HG03025 (cell line): ENCODE results near the gene BLZF1.
A peak's percentile ranks its signal among the peaks of the same experiment; 100 is the strongest.
"Not testable (repeated sequence)": the region's sequence is repeated elsewhere in the genome, so short reads cannot be mapped to it uniquely, and the experiment has no call there.

Experiments used
- ATAC-seq: cut with Tn5 transposase; IDR thresholded peaks from one replicate; pipeline ENCODE4 v1.9.1; 2021; ENCODE audit warnings: mild to moderate bottlenecking, moderate library complexity; ENCODE audit not compliant: unreplicated experiment, low FRiP score

Gene BLZF1

GRCh38 chr1:169367686-169368405 lies at the start of gene BLZF1, which contains the start of gene NME7:
TSS of gene BLZF1 (plus strand) at chr1:169368195. CDS start at chr1:169369523, 1,328 bp downstream.
TSS of gene NME7 (minus strand) at chr1:169367797. CDS start at chr1:169367710, 87 bp downstream.
- peak; percentile 99 for ATAC-seq

GRCh38 chr1:169318536-169319244 lies 49.3 kb upstream of the BLZF1 start:
- ATAC-seq, result no peak

- no peak for ATAC-seq
These were observed 46.5 kb upstream of the BLZF1 start for GRCh38 chr1:169321539-169321938.

- ATAC-seq, result no peak
These were observed 45.9 kb upstream of the BLZF1 start for GRCh38 chr1:169322138-169322537.

- no peak for ATAC-seq
These were observed 42.9 kb upstream of the BLZF1 start for GRCh38 chr1:169325117-169325516.

- ATAC-seq, result no peak
These were observed 41.6 kb upstream of the BLZF1 start for GRCh38 chr1:169326261-169326955.

GRCh38 chr1:169326956-169327268 lies 41.1 kb upstream of the BLZF1 start:
- ATAC-seq, result no peak

- ATAC-seq, result no peak
These were observed 40.1 kb upstream of the BLZF1 start for GRCh38 chr1:169327875-169328274.

GRCh38 chr1:169329383-169329782 lies 38.6 kb upstream of the BLZF1 start:
- no peak for ATAC-seq

GRCh38 chr1:169330927-169331326 lies 37.1 kb upstream of the BLZF1 start:
- ATAC-seq, result no peak

GRCh38 chr1:169334727-169335126 lies 33.3 kb upstream of the BLZF1 start:
- ATAC-seq, result not testable (repeated sequence)

- ATAC-seq, result not testable (repeated sequence)
These were observed 30.9 kb upstream of the BLZF1 start for GRCh38 chr1:169336947-169337715.

GRCh38 chr1:169338617-169339016 lies 29.4 kb upstream of the BLZF1 start:
- ATAC-seq, result no peak

GRCh38 chr1:169339773-169340172 lies 28.2 kb upstream of the BLZF1 start:
- no peak for ATAC-seq

- no peak for ATAC-seq
These were observed 27.1 kb upstream of the BLZF1 start for GRCh38 chr1:169340882-169341281.

- ATAC-seq, result not testable (repeated sequence)
These were observed 25.9 kb upstream of the BLZF1 start for GRCh38 chr1:169342096-169342495.

- no peak for ATAC-seq
These were observed 22.5 kb upstream of the BLZF1 start for GRCh38 chr1:169345511-169345910.

- no peak for ATAC-seq
These were observed 21.9 kb upstream of the BLZF1 start for GRCh38 chr1:169346036-169346589.

- no peak for ATAC-seq
These were observed 20.2 kb upstream of the BLZF1 start for GRCh38 chr1:169347688-169348382.
